GM19099 (cell line): ENCODE results near the gene TP73.
A peak's percentile ranks its signal among the peaks of the same experiment; 100 is the strongest.

Experiments
- POLR2A ChIP-seq: IDR thresholded peaks from 3 replicates; pipeline ENCODE4 v1.6.1; 2011; ENCODE audit warnings: low read depth; ENCODE audit not compliant: insufficient read length; ENCODE audit errors: extremely low read depth

TP73 gene

DNA sequence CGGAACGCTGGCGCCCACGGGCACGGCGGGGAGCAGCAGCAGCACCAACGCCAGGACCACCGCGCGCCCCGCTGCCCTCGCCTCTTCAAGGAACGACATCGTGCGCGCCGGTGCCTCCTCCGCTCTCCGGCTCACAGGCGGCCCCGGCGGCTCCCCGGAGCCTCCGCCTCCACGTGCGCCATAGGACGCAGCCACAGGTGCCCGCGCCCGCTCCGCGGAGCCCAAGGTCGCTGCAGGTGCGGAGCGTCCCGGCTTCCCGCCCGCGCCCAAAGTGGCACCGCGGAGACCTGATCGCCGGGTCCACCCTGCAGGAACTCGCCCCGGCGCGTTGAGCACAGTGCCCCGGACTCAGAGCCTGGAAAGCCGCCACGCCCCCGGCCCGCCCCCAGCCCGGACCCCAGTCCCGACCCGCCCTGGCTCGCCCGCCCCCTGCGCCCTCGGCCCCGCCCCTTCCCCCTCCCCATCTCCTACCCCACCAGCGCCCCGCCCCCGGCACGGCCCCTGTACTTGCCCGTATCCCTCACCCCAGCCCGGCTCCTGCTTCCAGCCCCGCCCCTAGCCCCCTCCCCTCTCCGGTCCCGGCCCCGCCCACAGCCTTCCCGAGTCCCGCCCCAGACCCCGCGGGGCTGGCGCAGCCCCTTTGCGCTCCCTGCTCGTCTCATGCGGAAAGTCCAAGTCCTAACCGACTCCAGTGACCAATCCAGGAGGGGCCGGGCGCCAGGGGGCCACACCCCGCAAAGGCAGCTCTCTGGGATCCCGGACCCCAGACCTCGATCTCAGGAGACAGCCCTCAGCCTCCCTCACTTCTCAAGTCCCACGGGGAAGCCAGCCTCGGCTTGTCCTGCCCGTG, 40.9 kb upstream of the TP73 start, which contains the start of gene MEGF6:
Gene MEGF6, minus strand, starts transcription at position 339 of the 850 bp plus-strand sequence. Its CDS starts 240 bp downstream, at position 99.
- TF ChIP-seq POLR2A, result no peak

DNA sequence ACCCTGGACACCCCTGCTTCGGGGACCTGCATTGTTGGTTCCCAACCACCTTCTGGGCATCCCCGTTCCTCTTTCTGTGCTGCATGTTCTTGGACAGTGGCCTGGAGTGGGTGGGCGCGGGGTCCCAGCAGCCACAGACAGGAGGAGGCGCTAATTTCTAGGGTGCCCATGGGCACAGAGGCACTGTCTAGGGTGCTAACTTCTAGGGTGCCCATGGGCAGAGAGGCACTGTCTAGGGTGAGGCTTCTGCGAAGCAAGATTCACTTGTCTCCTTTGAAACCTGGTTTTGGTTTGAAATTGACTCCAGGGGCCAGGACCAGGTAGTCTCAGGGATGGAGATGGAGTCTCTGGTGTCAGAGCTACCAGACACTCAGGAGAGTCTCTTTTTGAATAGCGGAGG, 40.2 kb upstream of the TP73 start:
- TF ChIP-seq POLR2A, result no peak

DNA sequence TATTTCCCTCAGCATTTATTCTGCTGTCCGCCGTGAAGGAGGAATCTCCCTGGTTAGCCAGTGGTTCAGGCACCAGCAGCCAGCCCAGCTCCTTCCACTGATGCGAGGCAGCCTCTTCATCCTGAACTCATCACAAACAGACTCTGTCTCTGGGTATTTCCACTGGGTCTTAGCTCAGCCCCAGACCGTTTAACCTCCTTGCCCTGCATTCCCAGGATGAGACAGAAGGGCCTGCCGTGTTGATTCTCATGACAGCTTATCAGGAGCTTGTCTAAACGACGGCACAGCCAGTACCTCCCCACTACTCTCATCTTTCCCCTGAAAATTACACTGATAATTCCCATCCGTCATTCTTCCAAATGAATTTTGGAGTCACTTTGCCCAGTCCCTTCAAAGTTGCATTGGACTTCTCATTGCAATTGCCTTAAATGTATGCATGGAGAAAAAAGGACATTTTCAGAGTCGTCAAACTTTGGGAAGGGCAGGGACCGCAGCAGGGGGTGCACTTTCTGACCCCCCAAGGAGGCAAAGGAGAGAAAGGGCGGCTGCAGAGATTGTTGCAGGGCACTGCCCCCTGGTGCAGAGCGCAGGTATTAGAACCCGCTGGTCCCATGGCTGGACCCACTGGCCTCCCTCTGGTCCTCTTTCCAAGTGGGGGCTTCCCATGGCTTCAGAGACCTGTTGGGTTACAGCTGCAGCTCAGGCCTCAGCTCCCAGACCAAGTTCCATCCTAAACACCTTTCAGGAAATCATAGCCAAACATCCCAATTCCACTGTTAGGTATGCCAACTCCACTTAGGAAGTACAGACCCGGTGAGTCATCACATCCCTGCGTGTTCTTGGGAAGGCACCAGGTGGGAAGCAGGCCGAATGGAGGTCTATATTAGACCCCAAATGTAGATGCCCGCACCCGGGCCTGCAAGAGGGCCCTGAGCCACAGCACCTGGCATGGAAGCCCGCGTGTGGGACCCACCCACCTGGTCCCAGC, 37.3 kb upstream of the TP73 start:
- TF ChIP-seq POLR2A, result no peak

DNA sequence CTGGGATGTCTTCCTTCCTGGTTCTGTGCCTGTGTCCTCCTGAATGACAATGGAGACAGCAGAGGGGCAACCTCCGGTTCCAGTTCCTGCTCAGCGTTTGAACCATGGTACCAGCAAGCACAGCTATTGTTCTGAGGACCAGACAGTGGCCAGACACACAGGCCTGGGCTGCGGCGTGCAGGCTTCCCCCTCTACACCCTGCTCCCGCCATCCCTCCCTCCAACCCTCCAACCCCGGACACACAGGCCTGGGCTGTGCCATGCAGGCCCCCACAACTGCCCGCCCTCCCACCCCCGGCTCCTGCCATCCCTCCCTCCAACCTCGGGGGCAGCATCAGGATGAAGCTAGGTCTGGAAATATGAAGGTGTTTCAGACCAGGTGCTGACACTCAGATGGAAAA, 35.5 kb upstream of the TP73 start:
- no peak for TF ChIP-seq POLR2A

DNA sequence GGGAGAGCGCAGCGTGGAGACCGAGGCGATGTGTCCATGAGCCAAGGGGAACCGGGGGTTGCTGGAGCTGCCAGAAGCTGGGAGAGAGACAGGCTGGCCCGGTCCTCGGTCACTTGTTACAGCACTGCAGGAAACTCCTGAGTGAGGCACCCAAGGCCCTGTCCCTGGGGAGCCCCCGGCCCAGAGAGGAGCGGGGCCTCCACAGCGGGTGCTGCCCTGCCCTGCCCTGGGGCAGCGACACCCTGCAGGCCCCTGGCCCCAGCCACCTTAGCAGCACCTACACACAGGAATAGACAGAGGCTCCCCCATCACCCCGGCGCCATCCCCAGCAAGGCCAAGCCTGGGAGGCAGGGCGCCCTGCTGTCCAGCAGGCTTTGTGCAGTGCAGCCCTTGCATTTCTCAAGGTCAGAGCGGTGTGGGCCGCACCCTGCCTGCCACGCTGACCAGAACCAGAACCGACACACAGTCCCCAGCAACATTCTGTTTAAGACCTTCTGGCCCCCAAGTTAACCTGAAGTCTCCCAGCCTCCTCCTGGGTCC, 34.4 kb upstream of the TP73 start:
- no peak for TF ChIP-seq POLR2A

DNA sequence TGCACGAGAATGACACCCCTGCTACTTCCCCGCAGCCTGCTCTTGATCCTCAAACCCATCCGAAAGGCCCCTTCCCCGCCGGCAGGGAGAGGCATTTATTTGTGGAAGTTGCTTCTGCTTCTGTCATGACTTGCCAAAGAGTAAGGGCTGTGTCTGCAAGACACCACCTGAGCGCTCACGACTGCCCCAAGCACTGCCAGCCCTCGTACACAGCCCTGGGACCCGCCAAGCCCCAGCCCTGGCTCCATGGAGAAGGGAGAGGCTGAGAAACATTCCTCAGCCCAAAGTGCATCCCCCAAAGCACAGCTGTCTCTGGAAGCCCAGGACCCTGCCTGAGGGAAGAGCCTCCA, 33.8 kb upstream of the TP73 start:
- no peak for TF ChIP-seq POLR2A

DNA sequence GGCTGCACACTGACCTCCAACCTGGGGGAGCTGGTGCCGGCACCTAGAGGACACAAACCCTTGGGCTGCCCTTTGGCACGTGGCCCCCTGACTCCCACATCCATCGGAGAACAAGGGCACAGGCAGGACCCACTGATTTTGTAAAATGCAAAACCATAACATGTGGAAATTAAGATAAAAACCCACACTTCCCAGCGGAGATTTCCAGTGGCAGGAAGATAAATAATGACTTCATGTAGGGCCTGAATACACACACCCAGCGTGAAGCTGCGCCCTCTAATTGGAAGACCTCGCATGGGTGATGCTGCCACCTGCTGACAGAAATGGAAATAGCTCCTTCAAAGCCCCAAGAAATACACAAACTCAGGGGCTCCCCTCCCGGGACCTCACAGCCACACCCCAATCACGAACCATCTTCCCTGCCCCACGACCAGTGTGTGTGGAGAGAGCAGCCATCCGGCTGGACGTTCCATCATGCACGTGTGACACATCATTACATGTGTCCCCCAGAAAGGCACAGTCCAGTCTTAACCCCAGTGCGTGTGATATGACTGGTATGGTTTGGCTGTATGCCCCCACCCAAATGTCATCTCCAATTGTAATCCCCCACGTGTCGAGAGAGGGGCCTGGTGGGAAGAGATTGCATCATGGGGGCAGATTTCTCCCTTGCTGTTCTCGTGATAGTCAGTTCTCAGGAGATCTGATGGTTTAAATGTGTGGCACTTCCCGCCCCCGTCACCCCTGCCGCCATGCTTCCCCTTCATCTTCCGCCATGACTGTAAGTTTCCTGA, 33.2 kb upstream of the TP73 start:
- no peak for TF ChIP-seq POLR2A

DNA sequence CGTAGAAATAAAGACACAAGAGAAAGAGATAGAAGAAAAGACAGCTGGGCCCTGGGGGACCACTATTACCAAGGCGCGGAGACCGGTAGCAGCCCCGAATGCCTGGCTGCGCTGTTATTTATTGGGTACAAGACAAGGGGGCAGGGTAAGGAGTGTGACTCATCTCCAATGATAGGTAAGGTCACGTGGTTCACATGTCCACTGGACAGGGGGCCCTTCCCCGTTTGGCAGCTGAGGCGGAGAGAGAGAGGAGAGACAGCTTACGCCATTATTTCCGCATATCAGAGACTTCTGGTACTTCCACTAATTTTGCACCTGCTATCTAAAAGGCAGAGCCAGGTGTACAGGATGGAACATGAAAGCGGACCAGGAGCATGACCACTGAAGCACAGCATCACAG, 31.6 kb upstream of the TP73 start:
- no peak for TF ChIP-seq POLR2A

DNA sequence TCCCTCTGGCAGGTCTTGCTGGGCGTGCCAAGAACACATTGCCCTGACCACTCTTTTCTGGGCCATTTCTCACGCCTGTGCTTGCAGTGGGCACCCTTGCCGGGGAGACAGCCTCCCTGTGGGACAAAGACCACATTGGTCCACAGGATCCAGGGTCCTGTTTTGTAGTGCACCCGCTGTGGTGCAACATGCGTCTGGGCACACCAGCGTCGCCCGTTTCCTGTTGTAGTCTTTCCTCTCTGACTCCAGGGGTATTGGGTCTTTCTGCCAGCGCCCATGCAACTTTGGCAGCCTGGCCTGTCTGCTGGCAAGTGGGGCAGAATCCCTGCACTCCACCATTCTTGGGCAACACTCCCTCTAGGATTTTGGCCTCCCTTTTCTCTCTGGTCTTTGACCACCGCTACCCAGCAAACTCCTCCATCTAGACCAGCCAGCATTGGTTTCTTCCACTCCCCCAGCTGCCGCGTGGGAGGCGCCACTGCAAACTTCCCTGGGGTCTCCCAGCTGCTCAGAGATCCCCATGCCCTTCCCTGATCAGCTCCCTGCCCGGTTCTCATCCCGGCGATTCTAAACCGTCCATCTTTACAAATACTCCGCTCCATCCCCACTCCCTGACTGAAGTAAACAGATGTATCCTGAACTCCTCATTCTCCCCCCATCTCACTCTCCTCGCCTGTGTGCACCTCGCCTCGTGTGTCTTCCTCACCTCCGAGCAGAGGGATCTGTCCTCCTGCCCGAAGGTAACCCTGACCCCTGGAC, 28.7 kb upstream of the TP73 start:
- TF ChIP-seq POLR2A, result no peak

DNA sequence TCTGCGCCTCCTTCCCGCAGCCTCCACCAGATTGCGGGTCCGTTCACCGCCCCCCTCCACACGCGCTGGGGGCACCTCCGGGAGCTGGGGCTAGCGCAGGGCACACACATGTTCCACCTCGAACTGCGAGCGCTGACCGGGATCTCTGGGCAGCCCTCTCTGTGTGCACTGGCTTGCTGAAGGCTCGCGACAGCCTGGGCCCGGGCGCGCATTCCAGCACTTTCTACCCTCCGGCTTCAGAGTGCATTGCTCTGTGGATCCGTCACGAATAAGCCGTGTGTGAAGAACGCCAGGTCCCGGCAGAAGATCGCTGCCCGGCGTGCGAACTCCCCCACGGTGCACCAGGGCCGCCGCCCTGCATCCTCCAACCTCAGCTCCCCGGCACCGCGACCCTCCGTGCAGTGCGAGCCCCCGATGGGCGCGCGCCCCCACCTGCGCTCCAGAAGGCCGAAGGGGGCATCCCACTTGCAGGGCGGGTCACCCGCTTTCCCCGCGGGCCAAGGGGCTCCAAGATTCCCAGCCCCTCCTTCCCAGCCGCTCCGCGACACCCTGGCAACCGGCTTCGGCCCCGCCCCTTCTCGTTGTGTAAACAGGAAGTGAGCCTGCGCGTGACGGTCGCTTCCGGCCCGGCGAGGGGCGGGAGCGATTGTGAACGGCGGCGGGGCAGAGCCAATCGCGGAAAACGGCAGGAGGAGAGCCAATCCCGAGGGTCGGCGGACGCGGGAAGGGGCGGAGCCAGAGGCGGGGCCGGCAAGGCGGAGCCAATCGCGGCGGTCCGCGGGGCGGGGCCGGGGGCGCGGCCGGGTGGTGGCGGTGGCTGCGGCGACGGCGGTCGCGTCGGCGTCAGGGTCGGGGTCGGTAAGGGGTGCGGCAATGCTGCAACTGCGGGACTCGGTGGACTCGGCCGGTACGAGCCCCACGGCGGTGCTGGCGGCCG, 27.8 kb upstream of the TP73 start, which contains the start of gene TPRG1L:
Gene TPRG1L, plus strand, starts transcription at position 816 of the 937 bp plus-strand sequence. Its CDS starts 58 bp downstream, at position 874.
- TF ChIP-seq POLR2A, result peak; percentile 39

DNA sequence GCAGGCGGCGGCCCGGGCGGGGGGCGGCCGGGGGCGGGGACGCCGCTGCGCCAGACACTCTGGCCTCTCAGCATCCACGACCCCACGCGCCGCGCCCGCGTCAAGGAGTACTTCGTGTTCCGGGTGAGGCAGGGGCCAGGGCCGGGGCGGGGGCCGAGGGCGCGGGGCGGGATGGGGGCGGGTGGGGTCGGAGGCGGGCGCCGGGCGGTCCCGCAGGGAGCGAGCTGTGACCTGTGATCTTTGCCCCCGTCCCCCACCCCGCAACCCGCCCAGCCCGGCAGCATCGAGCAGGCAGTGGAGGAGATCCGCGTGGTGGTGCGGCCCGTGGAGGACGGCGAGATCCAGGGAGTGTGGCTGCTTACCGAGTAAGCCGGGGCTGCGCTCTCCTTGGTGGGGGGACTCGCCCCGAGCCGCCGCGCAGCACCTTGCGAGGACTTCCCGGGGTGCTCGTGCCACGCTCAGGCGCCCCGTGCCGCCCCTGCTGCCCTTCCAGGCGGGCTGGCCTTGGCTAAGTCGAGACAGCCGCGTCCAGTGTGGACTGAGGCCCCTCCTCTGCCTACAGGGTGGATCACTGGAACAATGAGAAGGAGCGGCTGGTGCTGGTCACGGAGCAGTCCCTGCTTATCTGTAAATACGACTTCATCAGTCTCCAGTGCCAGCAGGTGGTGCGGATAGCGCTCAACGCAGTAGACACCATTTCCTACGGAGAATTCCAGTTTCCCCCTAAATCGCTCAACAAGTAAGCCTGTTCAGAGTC, 27.0 kb upstream of the TP73 start:
- no peak for TF ChIP-seq POLR2A

DNA sequence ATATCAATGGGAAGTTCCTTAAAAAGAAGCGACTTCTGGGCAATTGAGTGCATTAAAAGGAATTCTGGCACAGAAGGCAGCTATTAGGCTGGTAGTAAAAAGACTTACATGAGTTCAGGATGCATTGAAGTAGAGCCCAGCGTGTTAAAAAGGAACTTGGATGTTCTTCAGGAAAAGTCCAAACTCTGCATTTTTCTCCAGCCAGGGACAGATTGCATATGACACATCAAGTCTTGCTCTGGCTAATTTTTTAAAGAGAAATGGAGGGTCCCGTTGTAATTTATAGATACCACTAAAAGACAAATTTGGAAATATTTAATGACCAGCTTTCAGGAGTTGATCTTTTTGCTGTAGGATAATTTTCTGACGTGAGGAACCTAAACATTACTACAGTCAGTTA, 26.3 kb upstream of the TP73 start:
- TF ChIP-seq POLR2A, result no peak

DNA sequence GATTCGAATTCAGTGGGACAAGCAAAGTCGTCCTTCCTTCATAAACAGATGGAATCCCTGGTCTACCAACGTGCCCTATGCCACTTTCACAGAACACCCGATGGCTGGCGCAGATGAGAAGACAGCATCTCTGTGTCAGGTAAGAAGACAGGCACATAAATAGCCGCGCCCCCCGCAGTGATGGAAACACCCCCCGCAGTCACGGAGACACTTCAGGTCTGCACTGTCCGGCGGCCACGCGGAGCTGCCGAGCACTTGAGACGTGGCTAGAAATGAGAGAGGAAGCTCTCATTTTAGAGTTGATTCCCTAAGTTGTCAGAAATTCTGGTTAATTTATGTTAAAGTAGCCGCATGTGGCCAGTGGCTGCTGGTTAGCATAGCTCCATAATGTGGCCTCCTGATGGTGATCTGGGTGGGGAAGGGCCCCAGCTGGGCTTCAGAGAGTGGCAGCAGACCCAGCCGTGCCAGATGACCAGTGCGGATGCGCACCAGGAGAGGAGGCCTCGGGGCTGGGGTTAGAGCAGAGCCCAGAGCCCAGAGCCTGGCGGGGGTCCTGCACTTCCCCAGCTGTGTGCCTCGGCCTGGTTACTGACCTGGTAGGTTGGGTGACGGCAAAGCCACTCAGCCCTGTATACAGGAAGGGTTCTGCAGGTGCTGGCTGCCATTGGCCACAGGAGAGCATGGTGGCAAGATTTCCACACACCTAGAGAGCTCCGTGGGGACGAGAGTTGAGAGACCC, 24.6 kb upstream of the TP73 start:
- no peak for TF ChIP-seq POLR2A
